Chondrocyte (in vitro differentiated cells): ENCODE measurements around the gene ATP5MC2. TPM values are rescaled to one million over a fixed set of nuclear protein-coding genes. Genes with fewer than 3 reads are reported as not detected.

ENCODE experiments used
- DNase-seq: peaks from one replicate; pipeline ENCODE4 v3.0.0; 2021; ENCODE audit warnings: mixed read lengths, low spot score
- H3K27ac Mint-ChIP-seq: one replicate; pipeline ENCODE4 v1.8.0; 2021; ENCODE audit warnings: mild to moderate bottlenecking, moderate library complexity, mixed read lengths; ENCODE audit not compliant: unreplicated experiment
- H3K27me3 Mint-ChIP-seq: 2 replicates; pipeline ENCODE4 v1.8.0; 2021; ENCODE audit warnings: low read depth, mixed read lengths
- H3K36me3 Mint-ChIP-seq: 2 replicates; pipeline ENCODE4 v1.8.0; 2021; ENCODE audit warnings: low read depth, mixed read lengths
- H3K4me1 Mint-ChIP-seq: 2 replicates; pipeline ENCODE4 v1.8.0; 2021; ENCODE audit warnings: low read depth, mild to moderate bottlenecking, mixed read lengths
- H3K4me3 Mint-ChIP-seq: one replicate; pipeline ENCODE4 v1.8.0; 2021; ENCODE audit warnings: mild to moderate bottlenecking, moderate library complexity, mixed read lengths; ENCODE audit not compliant: unreplicated experiment
- H3K9me3 Mint-ChIP-seq: 2 replicates; pipeline ENCODE4 v1.8.0; 2021; ENCODE audit warnings: low read depth, mixed read lengths
- total RNA-seq: library from RNA; stranded (reverse); gene quantifications from 3 replicates; pipeline ENCODE4 v1.2.1, GENCODE V29; 2021
- TF ChIP-seq, protein P1 (sequence below): fragments of 200-600 bp; sonication (generic); IDR thresholded peaks from 2 replicates; pipeline ENCODE4 v1.5.0; 2021; ENCODE audit warnings: antibody characterized with exemption, mild to moderate bottlenecking, moderate library complexity

Gene ATP5MC2
- total RNA-seq, 1 donor from 2014 or later: 203 TPM

DNA sequence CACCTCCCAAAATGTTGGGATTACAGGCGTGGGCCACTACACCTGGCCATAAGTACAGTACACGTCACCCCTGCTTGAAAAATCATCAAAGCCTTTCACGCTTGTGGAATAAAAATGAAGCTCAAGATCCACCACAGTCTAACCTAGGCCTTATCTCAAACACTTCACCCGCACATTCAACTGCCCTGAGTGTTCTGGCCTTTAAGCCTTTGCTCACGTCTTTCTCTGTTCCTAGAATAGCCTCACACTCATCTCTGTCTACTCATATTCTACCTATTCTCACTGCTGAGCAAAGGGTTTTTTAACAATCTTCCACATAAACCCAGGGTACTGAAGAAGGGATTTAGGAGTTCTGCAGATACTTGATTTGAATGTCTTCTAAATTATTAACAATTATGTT is 41.4 kb upstream of the ATP5MC2 start:
- Mint-ChIP-seq H3K27me3 (no peaks in the 10 kb centered on the region), H3K4me1 (no peaks in the 10 kb centered on the region), H3K9me3 (no peaks in the 10 kb centered on the region), H3K4me3 (no peak overlapping the region), H3K27ac (no peak overlapping the region), H3K36me3 (peaks cover 54% of the 10 kb centered on the region)
- DNase-seq: no peak
- TF ChIP-seq, protein P1, sequence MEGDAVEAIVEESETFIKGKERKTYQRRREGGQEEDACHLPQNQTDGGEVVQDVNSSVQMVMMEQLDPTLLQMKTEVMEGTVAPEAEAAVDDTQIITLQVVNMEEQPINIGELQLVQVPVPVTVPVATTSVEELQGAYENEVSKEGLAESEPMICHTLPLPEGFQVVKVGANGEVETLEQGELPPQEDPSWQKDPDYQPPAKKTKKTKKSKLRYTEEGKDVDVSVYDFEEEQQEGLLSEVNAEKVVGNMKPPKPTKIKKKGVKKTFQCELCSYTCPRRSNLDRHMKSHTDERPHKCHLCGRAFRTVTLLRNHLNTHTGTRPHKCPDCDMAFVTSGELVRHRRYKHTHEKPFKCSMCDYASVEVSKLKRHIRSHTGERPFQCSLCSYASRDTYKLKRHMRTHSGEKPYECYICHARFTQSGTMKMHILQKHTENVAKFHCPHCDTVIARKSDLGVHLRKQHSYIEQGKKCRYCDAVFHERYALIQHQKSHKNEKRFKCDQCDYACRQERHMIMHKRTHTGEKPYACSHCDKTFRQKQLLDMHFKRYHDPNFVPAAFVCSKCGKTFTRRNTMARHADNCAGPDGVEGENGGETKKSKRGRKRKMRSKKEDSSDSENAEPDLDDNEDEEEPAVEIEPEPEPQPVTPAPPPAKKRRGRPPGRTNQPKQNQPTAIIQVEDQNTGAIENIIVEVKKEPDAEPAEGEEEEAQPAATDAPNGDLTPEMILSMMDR: no peak

DNA sequence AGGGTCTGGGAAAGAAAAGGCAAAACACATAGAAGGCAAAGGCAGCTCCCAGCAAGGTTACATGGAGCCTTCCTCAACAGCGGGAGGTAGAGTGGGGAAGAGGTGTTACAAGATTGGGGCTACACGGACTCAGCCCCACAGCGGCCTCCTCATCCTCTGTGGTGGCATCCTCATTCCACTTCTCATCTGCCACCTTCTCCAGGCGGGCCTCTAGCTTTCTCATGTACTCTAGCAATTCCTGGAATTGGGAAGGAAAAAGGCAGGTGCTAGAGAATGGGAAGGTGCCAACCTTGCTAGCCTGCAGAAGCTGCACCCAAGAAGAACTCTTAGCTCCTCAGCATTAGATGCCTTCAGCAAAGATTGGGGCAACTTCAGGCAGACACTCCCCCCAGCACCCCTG is 38.1 kb upstream of the ATP5MC2 start:
- TF ChIP-seq, protein P1: no peak
- Mint-ChIP-seq H3K4me1 (no peaks in the 10 kb centered on the region), H3K27ac (no peak overlapping the region), H3K27me3 (peaks cover 2% of the 10 kb centered on the region), H3K36me3 (peaks cover 39% of the 10 kb centered on the region), H3K9me3 (no peaks in the 10 kb centered on the region), H3K4me3 (no peak overlapping the region)
- DNase-seq: no peak

DNA sequence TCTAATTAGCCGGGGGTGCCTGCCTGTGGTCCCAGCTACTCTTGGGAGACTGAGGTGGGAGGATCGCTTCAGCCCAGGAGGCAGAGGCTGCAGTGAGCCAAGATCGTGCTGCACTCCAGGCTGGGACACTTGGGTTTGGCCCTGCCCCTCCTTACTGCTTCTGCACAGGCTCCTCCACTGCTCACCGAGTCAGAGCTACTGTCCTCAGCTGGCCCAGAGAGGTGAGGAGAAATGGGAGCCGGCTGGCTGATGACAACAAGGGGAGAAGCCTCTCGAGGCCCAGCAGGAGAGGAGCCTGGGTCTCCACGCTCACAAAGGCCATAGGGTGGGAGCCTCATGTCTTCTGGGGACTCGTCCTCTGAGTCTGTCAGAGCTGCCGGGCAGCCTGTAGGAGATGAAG is 37.6 kb upstream of the ATP5MC2 start:
- Mint-ChIP-seq H3K27ac (no peak overlapping the region), H3K4me3 (no peak overlapping the region)

DNA sequence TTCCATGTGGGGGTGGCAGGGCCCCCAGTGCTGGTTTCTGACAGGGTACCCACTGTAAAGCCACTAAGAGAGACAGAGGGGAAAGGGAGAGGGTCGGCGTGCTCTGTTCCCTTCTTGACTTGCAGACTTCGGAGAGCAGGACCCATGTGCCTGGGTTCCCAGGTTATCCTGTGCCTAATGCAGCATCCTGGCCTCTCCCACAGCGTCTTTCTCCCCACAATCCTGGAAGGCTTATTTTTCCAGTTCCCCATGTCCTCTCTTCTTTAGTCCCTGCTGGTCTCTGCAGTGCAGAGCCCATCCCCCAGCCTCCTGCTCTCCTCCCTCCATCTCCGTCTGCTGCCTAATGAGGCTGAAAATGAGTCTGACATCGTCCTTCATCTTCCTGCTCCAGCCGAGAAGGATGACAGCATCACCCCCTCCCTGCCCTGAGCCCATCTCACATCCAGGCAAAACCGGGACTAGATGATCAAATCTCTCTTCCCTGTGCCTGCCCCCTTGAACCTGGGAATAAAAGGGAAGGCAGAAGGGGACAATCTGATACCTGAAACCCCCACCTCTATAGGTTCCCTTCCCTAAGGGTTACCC is 36.3 kb upstream of the ATP5MC2 start:
- no peaks in the 10 kb centered on the region for H3K4me1 Mint-ChIP-seq
- peaks cover 36% of the 10 kb centered on the region for H3K36me3 Mint-ChIP-seq
- TF ChIP-seq, protein P1: no peak
- H3K27me3 Mint-ChIP-seq: peaks cover 12% of the 10 kb centered on the region
- H3K4me3 Mint-ChIP-seq: no peak overlapping the region
- H3K9me3 Mint-ChIP-seq: no peaks in the 10 kb centered on the region
- H3K27ac Mint-ChIP-seq: no peak overlapping the region
- no peak for DNase-seq

More for the DNA sequence above, 37.6 kb upstream of the ATP5MC2 start:
- no peaks in the 10 kb centered on the region for H3K4me1 Mint-ChIP-seq
- TF ChIP-seq, protein P1: no peak
- no peaks in the 10 kb centered on the region for H3K9me3 Mint-ChIP-seq
- H3K27me3 Mint-ChIP-seq: peaks cover 6% of the 10 kb centered on the region
- DNase-seq: no peak
- peaks cover 39% of the 10 kb centered on the region for H3K36me3 Mint-ChIP-seq

DNA sequence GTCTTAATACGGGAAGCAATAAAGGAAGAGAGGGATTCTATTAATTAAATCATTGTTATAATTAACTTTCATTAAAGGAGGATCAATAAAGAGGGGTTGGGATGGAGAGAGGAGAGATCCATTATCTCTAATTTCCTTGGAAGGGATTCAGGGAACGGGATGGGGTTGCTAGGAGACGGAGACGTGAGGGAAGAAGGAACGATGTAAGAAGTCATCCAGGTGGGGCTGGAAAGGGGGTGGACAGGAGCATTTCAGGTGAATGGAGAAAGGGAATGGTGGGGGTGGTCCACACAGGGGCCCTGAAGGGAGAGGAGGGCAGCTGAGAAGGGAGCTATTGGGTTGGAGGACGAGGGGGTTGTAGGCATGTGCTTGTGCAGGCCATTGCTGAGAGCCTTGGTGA is 34.2 kb upstream of the ATP5MC2 start:
- Mint-ChIP-seq H3K36me3 (peaks cover 27% of the 10 kb centered on the region), H3K27me3 (peaks cover 23% of the 10 kb centered on the region), H3K27ac (no peak overlapping the region), H3K4me3 (no peak overlapping the region), H3K4me1 (no peaks in the 10 kb centered on the region), H3K9me3 (no peaks in the 10 kb centered on the region)
- TF ChIP-seq, protein P1: no peak
- no peak for DNase-seq
